ENCODE results near the gene DGCR2.

DGCR2 gene

GRCh38 chr22:19050117-19050516 lies 72.1 kb downstream of the DGCR2 start:
- H3K27ac ChIP-seq, result no peak overlapping the region
- TF ChIP-seq ZFX (IDR thresholded peaks at IDR 0.05) (no peak), CTCF (conservative IDR thresholded peaks at IDR 0.05) (no peak)

DNA sequence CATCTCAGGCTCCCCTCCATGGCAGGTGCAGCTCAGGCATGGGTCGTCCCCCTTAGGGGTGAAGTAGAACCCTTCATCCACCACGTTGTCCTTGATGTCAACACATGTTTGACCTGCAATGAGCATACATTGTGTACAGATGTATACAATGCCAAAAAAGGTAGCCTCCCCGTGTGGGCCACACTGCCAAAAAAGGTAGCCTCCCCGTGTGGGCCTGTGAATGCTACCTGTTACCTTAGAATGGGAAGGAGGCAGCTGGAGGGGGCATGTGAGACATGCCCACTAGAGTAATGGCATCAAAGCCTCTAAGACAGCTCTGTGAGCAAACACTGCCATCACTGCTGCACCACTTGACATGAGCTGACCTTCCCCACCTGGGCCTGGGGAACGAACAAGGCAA lies 73.7 kb downstream of the DGCR2 start:
- H3K27ac ChIP-seq, result no peak overlapping the region
- no peak for TF ChIP-seq CTCF (conservative IDR thresholded peaks at IDR 0.05)
- no peak for TF ChIP-seq ZFX (IDR thresholded peaks at IDR 0.05)

DNA sequence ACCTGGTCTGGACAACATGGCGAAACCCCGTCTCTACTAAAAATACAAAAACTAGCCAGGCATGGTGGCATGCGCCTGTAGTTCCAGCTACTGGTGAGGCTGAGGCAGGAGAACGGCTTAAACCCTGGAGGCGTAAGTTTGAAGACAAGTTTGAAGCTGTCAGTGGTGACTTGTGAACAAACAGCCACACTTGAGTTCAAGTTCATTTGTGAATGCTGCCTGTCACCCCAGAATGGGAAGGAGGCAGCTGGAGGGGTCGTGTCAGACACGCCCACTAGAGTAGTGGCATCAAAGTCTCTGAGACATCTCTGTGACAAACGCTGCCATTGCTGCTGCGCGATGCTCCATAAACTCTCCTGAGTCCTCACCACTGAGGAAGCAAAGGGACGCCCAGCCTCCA lies 74.2 kb downstream of the DGCR2 start:
- no peak overlapping the region for H3K27ac ChIP-seq
- TF ChIP-seq ZFX (IDR thresholded peaks at IDR 0.05) (no peak), CTCF (conservative IDR thresholded peaks at IDR 0.05) (no peak)

DNA sequence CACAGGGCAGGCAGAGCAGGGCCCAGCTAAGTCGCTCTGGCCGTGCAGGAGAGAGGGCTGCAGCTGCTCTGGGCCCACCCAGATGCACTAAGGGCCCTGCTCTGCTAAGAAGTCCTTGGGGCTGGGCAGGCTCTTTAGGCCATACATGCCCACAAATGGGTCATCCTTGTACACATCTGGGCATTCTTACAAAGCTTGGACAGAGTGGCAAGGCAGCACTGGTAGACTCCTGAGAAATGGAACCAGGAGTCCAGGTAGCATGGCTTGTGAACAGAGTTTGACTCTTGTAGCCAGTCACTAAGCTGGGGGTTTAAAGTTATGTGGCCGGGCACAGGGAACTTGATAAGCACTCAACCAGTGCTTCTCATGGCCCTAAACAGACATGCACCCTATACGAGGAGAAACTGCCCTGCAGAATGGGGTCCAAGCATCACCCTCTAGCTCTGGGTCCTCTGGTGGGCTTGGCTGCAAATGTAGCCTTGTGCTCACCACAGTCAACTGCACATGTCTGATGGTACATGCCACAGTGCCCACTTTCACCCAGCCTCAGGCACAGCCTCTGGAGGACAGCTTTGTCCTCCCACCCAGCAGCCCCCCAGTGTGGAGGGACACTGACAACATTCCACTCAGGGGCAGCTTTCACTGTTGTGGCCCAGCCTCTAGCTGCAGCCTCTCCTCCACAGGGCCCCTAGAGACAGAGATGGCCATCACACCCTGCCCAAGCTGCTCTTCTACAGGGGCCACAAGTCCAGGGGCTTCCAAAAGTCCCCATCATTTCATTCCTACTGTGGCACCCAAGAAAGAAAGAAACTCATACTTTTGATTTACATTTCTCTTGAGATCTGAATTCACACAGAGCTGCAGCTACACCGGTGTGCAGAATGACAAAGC lies 75.2 kb downstream of the DGCR2 start:
- TF ChIP-seq CTCF (conservative IDR thresholded peaks at IDR 0.05) (no peak), ZFX (IDR thresholded peaks at IDR 0.05) (no peak)
- no peak overlapping the region for H3K27ac ChIP-seq

- no peak overlapping the region for H3K27ac ChIP-seq
Observed at GRCh38 chr22:19046287-19046686, 75.9 kb downstream of the DGCR2 start.

DNA sequence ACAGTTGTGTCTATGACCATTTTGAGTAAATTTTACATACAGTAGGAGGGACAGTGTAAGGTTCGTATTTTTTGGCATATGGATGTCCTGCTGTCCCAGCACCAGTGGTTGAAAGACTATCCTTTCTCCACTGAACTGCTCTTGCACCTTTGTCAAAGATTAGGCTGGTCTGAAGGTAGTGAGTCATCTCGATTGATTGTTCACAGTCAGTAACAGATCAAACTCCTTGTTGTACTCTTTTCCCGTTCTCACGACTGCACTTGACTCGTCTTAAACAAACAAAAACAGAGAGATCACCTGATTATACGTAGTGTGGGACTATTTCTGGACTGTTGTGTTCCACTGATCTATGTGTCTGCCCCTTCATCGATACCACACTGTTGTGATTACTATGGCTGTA lies 77.1 kb downstream of the DGCR2 start:
- TF ChIP-seq ZFX (IDR thresholded peaks at IDR 0.05) (no peak), CTCF (conservative IDR thresholded peaks at IDR 0.05) (no peak)
- H3K27ac ChIP-seq, result no peak overlapping the region

More at GRCh38 chr22:19046287-19046686, 75.9 kb downstream of the DGCR2 start:
- TF ChIP-seq CTCF (conservative IDR thresholded peaks at IDR 0.05) (no peak), ZFX (IDR thresholded peaks at IDR 0.05) (no peak)

GRCh38 chr22:19044381-19044780 lies 77.8 kb downstream of the DGCR2 start:
- no peak overlapping the region for H3K27ac ChIP-seq
- TF ChIP-seq CTCF (conservative IDR thresholded peaks at IDR 0.05), result no peak
- no peak for TF ChIP-seq ZFX (IDR thresholded peaks at IDR 0.05)

Measured in C4-2B (cell line).